Measurements from ENCODE around the gene NDUFS4. TPM values are rescaled to one million over a fixed set of nuclear protein-coding genes. Genes with fewer than 3 reads are reported as not detected.

NDUFS4 gene
- total RNA-seq, 3 donors from 2014 or later: 36.2 to 45.7 (median 42.9) TPM

DNA sequence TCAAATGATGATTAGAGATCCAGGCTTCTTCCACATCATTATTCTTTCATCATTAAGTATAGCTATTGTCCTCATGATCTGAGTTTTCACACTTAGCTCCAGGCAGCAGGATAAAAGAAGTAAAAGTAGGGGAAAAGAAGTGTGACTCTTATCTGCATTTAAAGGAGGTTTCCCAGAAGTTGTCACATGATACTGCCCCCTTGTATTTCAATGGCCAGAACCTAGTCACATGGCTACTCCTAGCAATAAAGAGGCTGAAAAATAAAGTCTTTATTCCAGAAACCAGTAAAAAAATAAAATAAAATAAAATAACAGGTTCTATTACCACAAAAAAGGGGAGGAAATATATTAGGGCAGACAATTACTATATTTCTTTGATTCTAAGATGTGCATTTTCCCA is 5.3 kb upstream of the NDUFS4 start:
- H3K36me3 Mint-ChIP-seq (ENCODE audit: insufficient read depth): no peaks in the 10 kb centered on the region
- no peak for DNase-seq
- H3K4me1 Mint-ChIP-seq (ENCODE audit: low read depth): no peaks in the 10 kb centered on the region
- no peak overlapping the region for H3K4me3 Mint-ChIP-seq
- no peaks in the 10 kb centered on the region for H3K9me3 Mint-ChIP-seq
- ATAC-seq: no peak
- H3K27me3 Mint-ChIP-seq (ENCODE audit: low read depth): peaks cover 41% of the 10 kb centered on the region

DNA sequence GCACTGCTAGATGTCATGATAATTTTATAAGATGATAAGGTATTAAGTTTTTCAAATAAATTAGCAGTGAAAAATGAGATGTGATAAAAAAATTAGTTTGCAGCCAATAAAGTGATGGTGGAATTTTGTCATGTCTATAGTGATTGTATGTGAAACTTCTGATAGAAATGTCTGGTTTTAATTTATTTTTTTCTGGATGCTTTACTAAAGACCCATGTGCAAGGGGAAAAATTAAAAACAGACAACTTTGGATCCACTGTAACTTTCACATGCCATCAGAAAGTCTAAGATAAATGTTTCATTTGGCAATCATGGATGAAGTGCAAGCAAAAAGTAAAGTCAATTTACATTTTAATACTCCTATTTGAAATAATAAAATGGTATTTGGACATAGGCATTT is 4.4 kb upstream of the NDUFS4 start:
- DNase-seq: no peak
- no peak overlapping the region for H3K4me3 Mint-ChIP-seq
- peaks cover 41% of the 10 kb centered on the region for H3K27me3 Mint-ChIP-seq (ENCODE audit: low read depth)
- peaks cover 6% of the 10 kb centered on the region for H3K4me1 Mint-ChIP-seq (ENCODE audit: low read depth)
- H3K9me3 Mint-ChIP-seq: no peaks in the 10 kb centered on the region
- ATAC-seq: no peak
- no peaks in the 10 kb centered on the region for H3K36me3 Mint-ChIP-seq (ENCODE audit: insufficient read depth)

DNA sequence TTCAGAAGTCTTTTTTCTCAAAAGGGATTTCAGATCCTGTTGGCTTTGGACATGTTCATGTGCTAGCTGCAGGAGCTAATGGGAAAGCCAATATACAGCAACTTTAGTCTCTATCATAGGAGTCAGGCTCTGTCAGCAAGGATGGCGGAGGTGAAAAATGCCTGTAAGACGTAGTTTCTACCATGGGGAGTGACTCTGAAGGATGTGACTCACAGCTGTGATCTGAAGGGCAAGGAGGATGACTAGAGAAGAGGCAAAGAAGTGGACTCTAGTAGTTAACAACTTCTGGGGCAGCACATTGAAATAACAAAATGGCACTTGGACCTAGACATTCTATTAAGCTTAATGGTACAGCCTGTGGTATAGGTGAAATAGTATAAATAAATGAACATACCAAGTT is 3.1 kb upstream of the NDUFS4 start:
- H3K36me3 Mint-ChIP-seq (ENCODE audit: insufficient read depth): no peaks in the 10 kb centered on the region
- ATAC-seq: no peak
- H3K4me1 Mint-ChIP-seq (ENCODE audit: low read depth): peaks cover 19% of the 10 kb centered on the region
- no peaks in the 10 kb centered on the region for H3K9me3 Mint-ChIP-seq
- DNase-seq: no peak
- peaks cover 37% of the 10 kb centered on the region for H3K27me3 Mint-ChIP-seq (ENCODE audit: low read depth)
- H3K4me3 Mint-ChIP-seq: no peak overlapping the region

DNA sequence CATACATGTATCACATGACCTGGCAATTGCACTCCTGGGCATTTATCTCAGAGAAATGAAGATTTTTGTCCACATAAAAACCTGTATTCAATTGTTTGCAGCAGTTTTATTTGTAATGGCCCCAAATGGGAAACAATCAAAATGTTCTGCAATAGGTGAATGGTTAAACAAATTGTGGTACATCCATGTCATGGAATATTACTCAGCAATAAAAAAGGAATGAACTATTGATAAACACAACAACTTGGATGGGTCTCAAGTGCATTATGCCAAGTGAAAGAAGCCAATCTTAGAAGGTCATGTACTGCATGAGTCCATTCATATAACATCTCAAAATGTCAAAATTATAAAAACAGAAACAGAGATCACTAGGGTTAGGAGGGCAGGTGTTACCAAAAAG is 1.5 kb upstream of the NDUFS4 start:
- no peak for DNase-seq
- ATAC-seq: no peak
- H3K4me3 Mint-ChIP-seq: no peak overlapping the region
- peaks cover 33% of the 10 kb centered on the region for H3K27me3 Mint-ChIP-seq (ENCODE audit: low read depth)
- H3K36me3 Mint-ChIP-seq (ENCODE audit: insufficient read depth): no peaks in the 10 kb centered on the region
- H3K4me1 Mint-ChIP-seq (ENCODE audit: low read depth): peaks cover 27% of the 10 kb centered on the region
- H3K9me3 Mint-ChIP-seq: no peaks in the 10 kb centered on the region

DNA sequence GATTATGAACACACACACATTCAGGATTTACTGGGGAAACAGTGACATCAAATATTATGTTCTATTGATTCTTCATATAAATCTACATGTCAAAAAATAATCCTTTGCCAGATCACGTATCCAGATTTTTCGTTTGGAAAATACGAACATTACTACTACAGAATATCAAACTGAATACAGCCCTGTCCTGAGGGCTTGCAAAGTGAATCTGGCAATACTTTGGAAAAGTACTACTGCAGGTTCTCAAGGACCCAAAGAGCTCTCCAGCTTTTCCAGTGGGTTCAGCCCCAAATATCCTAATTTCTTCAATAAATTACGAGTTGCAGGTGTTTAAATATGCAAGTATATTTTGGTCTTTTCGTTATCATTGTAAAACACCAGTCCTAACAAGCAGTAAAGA is 411 bp upstream of the NDUFS4 start:
- Mint-ChIP-seq H3K4me1 (ENCODE audit: low read depth) (peaks cover 31% of the 10 kb centered on the region), H3K27me3 (ENCODE audit: low read depth) (peaks cover 26% of the 10 kb centered on the region), H3K36me3 (ENCODE audit: insufficient read depth) (no peaks in the 10 kb centered on the region), H3K9me3 (no peaks in the 10 kb centered on the region), H3K4me3 (peak overlapping the region; percentile 96)
- DNase-seq: no peak
- ATAC-seq: no peak

- Mint-ChIP-seq H3K4me1 (ENCODE audit: low read depth) (peaks cover 42% of the 10 kb centered on the region), H3K27me3 (ENCODE audit: low read depth) (no peaks in the 10 kb centered on the region), H3K36me3 (ENCODE audit: insufficient read depth) (peaks cover 11% of the 10 kb centered on the region), H3K4me3 (no peak overlapping the region), H3K9me3 (no peaks in the 10 kb centered on the region)
- ATAC-seq (no peak), DNase-seq (no peak)
Measured at GRCh38 chr5:53568401-53568800, 8.0 kb downstream of the NDUFS4 start.

GRCh38 chr5:53568871-53569270 is 8.4 kb downstream of the NDUFS4 start:
- Mint-ChIP-seq H3K27me3 (ENCODE audit: low read depth) (no peaks in the 10 kb centered on the region), H3K9me3 (no peaks in the 10 kb centered on the region), H3K36me3 (ENCODE audit: insufficient read depth) (peaks cover 11% of the 10 kb centered on the region), H3K4me1 (ENCODE audit: low read depth) (peaks cover 44% of the 10 kb centered on the region), H3K4me3 (no peak overlapping the region)
- DNase-seq (no peak), ATAC-seq (no peak)

- no peak for ATAC-seq
Measured at GRCh38 chr5:53569453-53569852, 9.0 kb downstream of the NDUFS4 start.

GRCh38 chr5:53571403-53571802 is 11.0 kb downstream of the NDUFS4 start:
- Mint-ChIP-seq H3K27me3 (ENCODE audit: low read depth) (no peaks in the 10 kb centered on the region), H3K4me1 (ENCODE audit: low read depth) (peaks cover 50% of the 10 kb centered on the region), H3K4me3 (no peak overlapping the region), H3K9me3 (no peaks in the 10 kb centered on the region), H3K36me3 (ENCODE audit: insufficient read depth) (peaks cover 6% of the 10 kb centered on the region)
- ATAC-seq: no peak
- no peak for DNase-seq

More at GRCh38 chr5:53569453-53569852, 9.0 kb downstream of the NDUFS4 start:
- no peaks in the 10 kb centered on the region for H3K9me3 Mint-ChIP-seq
- H3K27me3 Mint-ChIP-seq (ENCODE audit: low read depth): no peaks in the 10 kb centered on the region
- H3K4me3 Mint-ChIP-seq: no peak overlapping the region
- H3K4me1 Mint-ChIP-seq (ENCODE audit: low read depth): peaks cover 44% of the 10 kb centered on the region
- H3K36me3 Mint-ChIP-seq (ENCODE audit: insufficient read depth): peaks cover 11% of the 10 kb centered on the region
- no peak for DNase-seq

DNA sequence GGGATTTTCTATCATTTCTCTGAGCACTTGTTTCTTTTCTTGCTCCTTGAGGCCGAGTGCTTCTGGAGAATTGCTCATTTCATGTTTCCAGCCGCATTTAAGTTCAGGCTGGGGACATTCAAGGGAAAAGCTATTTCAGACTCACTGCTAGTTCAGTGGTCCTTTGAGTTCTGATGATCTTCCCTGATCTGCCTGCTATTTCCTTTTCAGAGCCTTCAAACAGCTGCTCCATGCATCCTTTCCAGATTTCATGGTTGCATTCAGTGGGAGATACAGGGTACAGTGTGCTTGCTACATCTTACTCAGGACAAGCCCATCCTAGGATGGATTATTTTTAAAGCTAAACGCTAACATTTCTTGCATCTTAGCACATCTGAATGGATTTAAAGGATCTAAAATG is 14.7 kb downstream of the NDUFS4 start:
- peaks cover 52% of the 10 kb centered on the region for H3K4me1 Mint-ChIP-seq (ENCODE audit: low read depth)
- DNase-seq: no peak

DNA sequence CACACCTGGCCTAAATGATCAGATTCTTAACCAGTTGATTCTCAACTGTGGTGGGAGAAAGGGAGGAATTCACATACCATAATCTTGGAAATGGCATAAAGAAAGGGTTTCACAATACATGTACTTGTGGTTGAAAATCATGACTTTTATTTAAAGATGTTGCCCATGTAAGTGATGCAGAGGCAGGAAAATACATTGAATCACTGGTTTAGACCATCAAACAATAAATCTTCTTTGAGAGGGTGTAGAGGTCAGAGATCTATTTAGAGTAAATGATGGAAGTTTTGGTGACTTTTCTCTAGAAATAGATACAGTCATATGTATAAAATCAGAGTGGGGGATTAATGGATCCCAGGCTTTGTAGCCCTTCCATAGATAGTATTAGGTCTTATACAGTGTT is 15.4 kb downstream of the NDUFS4 start:
- no peaks in the 10 kb centered on the region for H3K27me3 Mint-ChIP-seq (ENCODE audit: low read depth)
- peaks cover 51% of the 10 kb centered on the region for H3K4me1 Mint-ChIP-seq (ENCODE audit: low read depth)
- no peak overlapping the region for H3K4me3 Mint-ChIP-seq
- H3K36me3 Mint-ChIP-seq (ENCODE audit: insufficient read depth): peaks cover 3% of the 10 kb centered on the region
- DNase-seq (no peak), ATAC-seq (no peak)
- H3K9me3 Mint-ChIP-seq: no peaks in the 10 kb centered on the region

More for the DNA sequence above, 14.7 kb downstream of the NDUFS4 start:
- no peaks in the 10 kb centered on the region for H3K27me3 Mint-ChIP-seq (ENCODE audit: low read depth)
- no peak overlapping the region for H3K4me3 Mint-ChIP-seq
- no peak for ATAC-seq
- no peaks in the 10 kb centered on the region for H3K9me3 Mint-ChIP-seq
- H3K36me3 Mint-ChIP-seq (ENCODE audit: insufficient read depth): peaks cover 4% of the 10 kb centered on the region

GRCh38 chr5:53576674-53577073 is 16.2 kb downstream of the NDUFS4 start:
- Mint-ChIP-seq H3K27me3 (ENCODE audit: low read depth) (no peaks in the 10 kb centered on the region), H3K4me1 (ENCODE audit: low read depth) (peaks cover 51% of the 10 kb centered on the region), H3K9me3 (no peaks in the 10 kb centered on the region), H3K4me3 (no peak overlapping the region), H3K36me3 (ENCODE audit: insufficient read depth) (peaks cover 5% of the 10 kb centered on the region)
- ATAC-seq: no peak
- no peak for DNase-seq

GRCh38 chr5:53578854-53579253 is 18.4 kb downstream of the NDUFS4 start:
- H3K4me3 Mint-ChIP-seq: no peak overlapping the region
- peaks cover 38% of the 10 kb centered on the region for H3K4me1 Mint-ChIP-seq (ENCODE audit: low read depth)
- DNase-seq (no peak), ATAC-seq (no peak)
- H3K9me3 Mint-ChIP-seq: no peaks in the 10 kb centered on the region
- no peaks in the 10 kb centered on the region for H3K27me3 Mint-ChIP-seq (ENCODE audit: low read depth)
- peaks cover 2% of the 10 kb centered on the region for H3K36me3 Mint-ChIP-seq (ENCODE audit: insufficient read depth)

GRCh38 chr5:53580547-53580946 is 20.1 kb downstream of the NDUFS4 start:
- no peaks in the 10 kb centered on the region for H3K27me3 Mint-ChIP-seq (ENCODE audit: low read depth)
- ATAC-seq (no peak), DNase-seq (no peak)
- H3K4me3 Mint-ChIP-seq: no peak overlapping the region
- no peaks in the 10 kb centered on the region for H3K9me3 Mint-ChIP-seq
- H3K36me3 Mint-ChIP-seq (ENCODE audit: insufficient read depth): peaks cover 4% of the 10 kb centered on the region
- H3K4me1 Mint-ChIP-seq (ENCODE audit: low read depth): peaks cover 29% of the 10 kb centered on the region

GRCh38 chr5:53582225-53582624 is 21.8 kb downstream of the NDUFS4 start:
- no peak for ATAC-seq
- H3K9me3 Mint-ChIP-seq: no peaks in the 10 kb centered on the region
- DNase-seq: no peak
- H3K4me3 Mint-ChIP-seq: no peak overlapping the region
- H3K27me3 Mint-ChIP-seq (ENCODE audit: low read depth): no peaks in the 10 kb centered on the region
- peaks cover 8% of the 10 kb centered on the region for H3K36me3 Mint-ChIP-seq (ENCODE audit: insufficient read depth)
- peaks cover 21% of the 10 kb centered on the region for H3K4me1 Mint-ChIP-seq (ENCODE audit: low read depth)

DNA sequence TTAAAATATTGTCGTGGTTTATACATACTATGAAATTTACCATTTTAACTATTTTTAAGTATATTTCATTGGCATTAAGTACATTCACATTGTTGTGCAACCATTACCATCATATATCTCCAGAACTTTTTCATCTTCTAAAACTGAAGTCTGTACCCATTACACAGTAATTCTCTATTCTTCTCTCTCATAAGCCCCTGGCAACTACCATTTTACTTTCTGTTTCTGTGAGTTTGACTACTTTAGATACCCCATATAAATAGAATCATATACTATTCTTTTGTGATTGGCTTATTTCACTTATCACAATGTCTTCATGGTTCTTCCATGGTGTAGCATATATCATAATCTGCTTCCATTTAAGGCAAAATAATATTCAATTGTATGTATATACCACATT is 30.3 kb downstream of the NDUFS4 start:
- ATAC-seq (no peak), DNase-seq (no peak)
- Mint-ChIP-seq H3K36me3 (ENCODE audit: insufficient read depth) (peaks cover 6% of the 10 kb centered on the region), H3K27me3 (ENCODE audit: low read depth) (no peaks in the 10 kb centered on the region), H3K9me3 (no peaks in the 10 kb centered on the region), H3K4me3 (no peak overlapping the region), H3K4me1 (ENCODE audit: low read depth) (peaks cover 52% of the 10 kb centered on the region)
